ENCODE data around the gene FAM221B.

DNA sequence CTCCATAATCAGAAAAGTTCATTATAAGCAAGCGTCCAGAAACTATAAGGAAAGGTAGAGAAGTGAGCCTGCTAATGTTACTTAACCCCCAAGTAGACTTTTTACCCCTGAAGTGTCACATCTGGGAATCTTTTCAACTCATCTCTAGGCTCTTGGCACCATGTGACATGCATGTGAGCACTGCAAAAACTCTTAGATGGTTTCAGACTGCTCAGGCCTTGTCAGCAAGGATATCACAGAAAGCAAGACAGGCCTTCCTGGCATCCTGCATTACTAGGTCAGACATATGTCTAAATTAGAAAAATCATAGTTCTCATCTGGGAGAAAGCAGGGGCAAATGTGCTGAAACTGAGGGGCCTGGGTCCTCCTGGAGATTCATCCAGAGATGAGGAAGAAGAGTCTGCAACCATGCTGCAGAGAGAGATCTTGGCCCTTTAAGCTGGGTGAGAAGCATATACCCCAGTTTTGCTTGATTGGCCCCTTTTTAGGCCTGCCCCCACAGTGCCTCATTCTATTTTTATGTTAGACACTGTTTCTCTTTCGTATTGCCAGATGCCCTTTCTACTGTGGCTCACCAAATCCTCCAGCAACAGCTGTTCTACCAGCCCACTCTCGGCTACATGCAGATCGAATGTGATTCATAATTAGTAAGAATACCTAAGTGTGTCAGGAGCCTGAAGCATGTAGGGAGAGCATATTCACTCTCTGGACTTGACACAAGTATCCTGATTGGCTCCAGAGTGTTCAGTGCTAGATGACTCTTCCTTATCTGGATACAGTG lies 19.4 kb upstream of the FAM221B start:
- peak in 1 of 3 donors; percentile 44 for TF ChIP-seq POLR2AphosphoS5 (IDR thresholded peaks at IDR 0.05)
- TF ChIP-seq, protein P1, sequence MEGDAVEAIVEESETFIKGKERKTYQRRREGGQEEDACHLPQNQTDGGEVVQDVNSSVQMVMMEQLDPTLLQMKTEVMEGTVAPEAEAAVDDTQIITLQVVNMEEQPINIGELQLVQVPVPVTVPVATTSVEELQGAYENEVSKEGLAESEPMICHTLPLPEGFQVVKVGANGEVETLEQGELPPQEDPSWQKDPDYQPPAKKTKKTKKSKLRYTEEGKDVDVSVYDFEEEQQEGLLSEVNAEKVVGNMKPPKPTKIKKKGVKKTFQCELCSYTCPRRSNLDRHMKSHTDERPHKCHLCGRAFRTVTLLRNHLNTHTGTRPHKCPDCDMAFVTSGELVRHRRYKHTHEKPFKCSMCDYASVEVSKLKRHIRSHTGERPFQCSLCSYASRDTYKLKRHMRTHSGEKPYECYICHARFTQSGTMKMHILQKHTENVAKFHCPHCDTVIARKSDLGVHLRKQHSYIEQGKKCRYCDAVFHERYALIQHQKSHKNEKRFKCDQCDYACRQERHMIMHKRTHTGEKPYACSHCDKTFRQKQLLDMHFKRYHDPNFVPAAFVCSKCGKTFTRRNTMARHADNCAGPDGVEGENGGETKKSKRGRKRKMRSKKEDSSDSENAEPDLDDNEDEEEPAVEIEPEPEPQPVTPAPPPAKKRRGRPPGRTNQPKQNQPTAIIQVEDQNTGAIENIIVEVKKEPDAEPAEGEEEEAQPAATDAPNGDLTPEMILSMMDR (IDR thresholded peaks at IDR 0.05) = no peak

Measured in stomach (tissue), 4 donors.